ENCODE data around the gene NAT16.
A peak's percentile ranks its signal among the peaks of the same experiment; 100 is the strongest.

NAT16 gene

GRCh38 chr7:101129603-101130117, 50.4 kb downstream of the NAT16 start:
- H2AFZ ChIP-seq: no peak overlapping the region
- H3K27ac ChIP-seq: no peak overlapping the region
- H3K9ac ChIP-seq: no peak overlapping the region
- H3K36me3 ChIP-seq (ENCODE audit: control insufficient read depth, insufficient read depth, low read length): no peaks in the 10 kb centered on the region
- H3K4me1 ChIP-seq: peaks cover 8% of the 10 kb centered on the region
- H3K9me3 ChIP-seq (ENCODE audit: control insufficient read depth, low read length): no peaks in the 10 kb centered on the region
- no peaks in the 10 kb centered on the region for H3K27me3 ChIP-seq (ENCODE audit: control insufficient read depth, insufficient read depth, low read length)
- no peaks in the 10 kb centered on the region for H3K79me2 ChIP-seq
- no peak overlapping the region for H3K4me2 ChIP-seq (ENCODE audit: low read length)
- no peak for TF ChIP-seq CTCF (IDR thresholded peaks at IDR 0.05)
- H3K4me3 ChIP-seq (ENCODE audit: low read depth, low read length): no peak overlapping the region

GRCh38 chr7:101128040-101128834, 51.9 kb downstream of the NAT16 start:
- H3K4me3 ChIP-seq (ENCODE audit: low read depth, low read length): no peak overlapping the region
- no peaks in the 10 kb centered on the region for H3K79me2 ChIP-seq
- no peak overlapping the region for H3K27ac ChIP-seq
- no peak for TF ChIP-seq CTCF (IDR thresholded peaks at IDR 0.05)
- no peaks in the 10 kb centered on the region for H3K27me3 ChIP-seq (ENCODE audit: control insufficient read depth, insufficient read depth, low read length)
- H3K4me1 ChIP-seq: peaks cover 8% of the 10 kb centered on the region
- no peaks in the 10 kb centered on the region for H3K9me3 ChIP-seq (ENCODE audit: control insufficient read depth, low read length)
- H3K36me3 ChIP-seq (ENCODE audit: control insufficient read depth, insufficient read depth, low read length): no peaks in the 10 kb centered on the region
- no peak overlapping the region for H3K4me2 ChIP-seq (ENCODE audit: low read length)
- H3K9ac ChIP-seq: no peak overlapping the region
- H2AFZ ChIP-seq: no peak overlapping the region

DNA sequence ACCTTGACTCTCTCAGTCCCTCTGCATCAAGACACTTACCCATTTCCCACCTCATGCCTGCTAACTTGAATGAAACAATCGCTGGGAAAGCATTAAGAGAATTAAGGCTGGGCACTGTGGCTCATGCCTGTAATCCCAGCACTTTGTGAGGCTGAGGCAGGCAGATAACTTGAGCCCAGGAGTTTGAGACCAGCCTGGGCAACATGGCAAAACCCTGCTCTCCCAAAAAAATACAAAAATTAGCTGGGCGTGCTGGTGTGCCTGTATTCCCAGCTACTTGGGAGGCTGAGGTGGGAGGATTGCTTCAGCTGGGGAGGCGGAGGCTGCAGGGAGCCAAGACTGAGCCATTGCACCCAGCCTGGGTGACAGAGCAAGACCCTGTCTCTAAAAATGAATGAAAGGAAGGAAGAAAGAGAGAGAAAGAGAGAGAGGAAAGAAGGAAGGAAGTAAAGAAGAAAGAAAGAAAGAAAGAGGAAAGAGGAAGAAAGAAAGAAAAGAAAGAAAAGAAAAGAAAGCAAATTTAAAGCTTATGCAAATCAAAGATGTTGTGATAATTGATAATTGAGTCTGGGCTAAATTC, 52.5 kb downstream of the NAT16 start:
- Histone ChIP-seq H3K9ac (no peak overlapping the region), H3K4me2 (ENCODE audit: low read length) (peak overlapping the region; percentile 54), H3K4me3 (ENCODE audit: low read depth, low read length) (no peak overlapping the region), H3K36me3 (ENCODE audit: control insufficient read depth, insufficient read depth, low read length) (no peaks in the 10 kb centered on the region), H3K9me3 (ENCODE audit: control insufficient read depth, low read length) (no peaks in the 10 kb centered on the region), H3K27me3 (ENCODE audit: control insufficient read depth, insufficient read depth, low read length) (no peaks in the 10 kb centered on the region), H3K27ac (no peak overlapping the region), H3K79me2 (no peaks in the 10 kb centered on the region), H2AFZ (no peak overlapping the region), H3K4me1 (peaks cover 8% of the 10 kb centered on the region)
- TF ChIP-seq CTCF (IDR thresholded peaks at IDR 0.05): no peak

DNA sequence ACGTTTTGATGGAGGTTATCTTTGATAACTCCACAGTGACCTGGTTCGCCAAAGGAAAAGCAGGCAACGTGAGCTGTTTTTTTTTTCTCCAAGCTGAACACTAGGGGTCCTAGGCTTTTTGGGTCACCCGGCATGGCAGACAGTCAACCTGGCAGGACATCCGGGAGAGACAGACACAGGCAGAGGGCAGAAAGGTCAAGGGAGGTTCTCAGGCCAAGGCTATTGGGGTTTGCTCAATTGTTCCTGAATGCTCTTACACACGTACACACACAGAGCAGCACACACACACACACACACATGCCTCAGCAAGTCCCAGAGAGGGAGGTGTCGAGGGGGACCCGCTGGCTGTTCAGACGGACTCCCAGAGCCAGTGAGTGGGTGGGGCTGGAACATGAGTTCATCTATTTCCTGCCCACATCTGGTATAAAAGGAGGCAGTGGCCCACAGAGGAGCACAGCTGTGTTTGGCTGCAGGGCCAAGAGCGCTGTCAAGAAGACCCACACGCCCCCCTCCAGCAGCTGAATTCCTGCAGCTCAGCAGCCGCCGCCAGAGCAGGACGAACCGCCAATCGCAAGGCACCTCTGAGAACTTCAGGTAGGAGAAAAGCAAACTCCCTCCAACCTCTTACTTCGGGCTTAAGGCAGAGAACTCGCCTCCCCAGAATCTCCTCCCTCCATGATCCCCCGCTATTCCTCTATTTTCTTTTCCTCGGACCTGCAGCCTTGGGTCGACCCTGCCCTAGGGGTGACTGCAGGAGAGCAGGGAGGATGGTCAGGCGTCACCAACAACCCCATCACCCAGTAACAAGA, 53.2 kb downstream of the NAT16 start, which contains the start of gene SERPINE1:
Gene SERPINE1, plus strand, starts transcription at position 454 of the 809 bp plus-strand sequence. CDS start 1,290 bp downstream, outside the sequence.
- Histone ChIP-seq H3K36me3 (ENCODE audit: control insufficient read depth, insufficient read depth, low read length) (no peaks in the 10 kb centered on the region), H3K9ac (no peak within 1 kb of the TSS), H3K4me3 (ENCODE audit: low read depth, low read length) (no peak within 1 kb of the TSS), H3K27me3 (ENCODE audit: control insufficient read depth, insufficient read depth, low read length) (no peaks in the 10 kb centered on the region), H3K27ac (peak within 1 kb of the TSS; percentile 11), H3K79me2 (no peaks in the 10 kb centered on the region), H3K4me2 (ENCODE audit: low read length) (peak within 1 kb of the TSS; percentile 54), H3K4me1 (peaks cover 8% of the 10 kb centered on the region), H3K9me3 (ENCODE audit: control insufficient read depth, low read length) (no peaks in the 10 kb centered on the region), H2AFZ (peak within 1 kb of the TSS; percentile 68)
- no peak for TF ChIP-seq CTCF (IDR thresholded peaks at IDR 0.05)

Data from parathyroid adenoma (tissue), 2 donors.